Right lobe of liver (tissue), 4 donors: Measurements from ENCODE around the gene SQSTM1.

Experiments
- CTCF ChIP-seq, 4 donors: fragments of 200-600 bp in 3 of 4; fragments of 450-650 bp in 1 of 4; IDR thresholded peaks; one replicate each; pipeline versions ENCODE4 v1.5.1 to v1.8.0; 2016 to 2022; ENCODE audit warnings: antibody characterized with exemption in 4 of 4, mild to moderate bottlenecking in 2 of 4
- POLR2A ChIP-seq: fragments of 450-650 bp; IDR thresholded peaks from one replicate; pipeline ENCODE4 v1.6.1; 2017; ENCODE audit warnings: antibody characterized with exemption, mild to moderate bottlenecking
- donor health status: DM: no; HTN: no; CAD: no.
- donor health status: DM: no; HTN: no; CAD: no.
- donor health status: DM: no; HTN: yes; CAD: no.

GRCh38 chr5:179827680-179828079 is 7.0 kb downstream of the SQSTM1 start:
- no peak for TF ChIP-seq CTCF (IDR thresholded peaks at IDR 0.05)
- TF ChIP-seq POLR2A = no peak
